ENCODE measurements around the gene RAPGEF3.

Gene RAPGEF3

DNA sequence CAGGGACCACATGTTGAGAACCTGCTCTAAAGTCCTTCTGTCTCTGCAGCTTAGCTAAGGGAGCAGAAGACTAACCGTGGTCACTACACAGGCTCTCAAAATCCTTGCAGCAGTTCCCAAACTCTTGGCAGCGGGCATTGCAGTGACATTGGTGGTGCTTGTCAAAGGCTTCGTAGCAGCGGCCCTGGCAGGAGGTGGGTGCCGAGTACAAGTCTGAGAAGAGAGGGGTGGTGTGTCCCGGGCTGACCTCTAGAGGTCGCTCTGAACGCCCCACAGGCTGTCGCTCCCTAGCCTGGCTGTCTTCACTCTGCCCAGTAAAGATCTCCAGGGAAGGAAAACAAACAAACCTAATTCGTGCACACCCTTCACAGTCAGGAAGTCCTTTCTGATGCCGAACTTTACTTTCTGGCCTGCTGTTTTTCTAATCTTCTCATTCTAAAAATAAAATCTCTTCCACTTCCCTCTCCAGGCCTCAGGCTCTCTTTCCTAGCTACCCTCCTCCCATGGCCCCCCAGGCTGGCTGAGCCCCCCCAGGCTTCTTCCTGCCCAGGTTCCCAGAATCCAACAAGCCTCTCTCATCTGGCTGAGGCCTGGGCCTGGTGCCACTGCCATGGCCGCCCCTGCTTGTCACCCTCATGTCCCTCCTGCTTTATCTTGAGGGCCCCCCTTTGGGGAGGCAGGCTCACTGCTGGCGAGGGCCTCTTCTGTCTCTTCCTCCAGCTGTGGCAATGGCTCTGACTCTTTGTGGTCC is 41.1 kb downstream of the RAPGEF3 start:
- DNase-seq: peak; percentile 53

GRCh38 chr12:47717046-47717442 is 41.6 kb downstream of the RAPGEF3 start:
- no peak for DNase-seq

- DNase-seq: no peak
Observed at GRCh38 chr12:47715877-47716548, 42.7 kb downstream of the RAPGEF3 start.

DNA sequence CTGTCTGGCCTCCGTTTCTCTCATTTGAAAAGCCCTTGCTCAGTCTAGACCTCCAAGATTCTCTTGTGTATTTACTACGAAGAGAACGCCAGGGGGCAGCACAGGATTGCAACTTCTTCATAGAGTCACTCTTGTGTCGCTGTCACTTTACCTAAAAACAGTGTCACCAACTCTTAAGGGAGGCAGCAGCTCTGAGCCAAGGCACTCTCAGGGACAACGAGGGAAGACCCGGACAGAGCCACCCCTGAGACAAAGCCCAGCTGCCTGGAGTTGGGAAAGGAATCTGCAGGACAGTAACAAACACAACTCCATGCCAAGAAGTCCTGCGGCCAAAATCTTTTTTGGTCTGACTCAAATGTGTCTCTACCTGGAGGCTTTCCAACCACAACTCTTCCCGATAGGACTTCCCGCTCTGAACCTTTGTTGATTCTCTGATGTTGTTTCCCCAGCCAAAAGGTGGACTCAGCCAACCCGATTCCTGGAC is 43.2 kb downstream of the RAPGEF3 start:
- peak; percentile 81 for DNase-seq

DNA sequence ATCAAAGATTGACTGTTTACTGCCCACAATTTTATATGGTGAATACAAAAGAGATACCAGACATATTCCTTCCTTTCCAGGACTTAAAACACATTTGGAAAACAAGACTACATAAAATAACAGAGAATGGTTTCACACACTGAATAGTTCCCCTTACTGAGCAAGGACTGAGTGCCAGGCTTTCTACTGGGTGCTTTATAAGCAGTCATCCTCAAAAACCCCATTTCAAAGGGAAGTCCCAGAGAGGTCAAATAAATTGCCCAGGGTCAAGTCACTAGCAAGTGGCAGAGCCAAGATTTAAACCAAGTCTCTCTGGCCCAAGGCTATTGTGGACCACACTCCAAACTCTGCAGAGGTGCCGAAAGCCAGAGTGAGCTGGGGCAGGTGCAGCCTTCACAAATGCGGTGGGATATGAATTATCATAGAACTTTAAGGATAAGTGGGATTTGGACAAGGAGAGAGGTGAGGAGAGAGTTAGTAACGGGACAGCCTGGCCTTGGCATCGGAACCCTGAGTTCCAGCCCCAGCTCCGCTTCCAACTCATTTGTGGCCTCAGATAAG is 43.8 kb downstream of the RAPGEF3 start:
- no peak for DNase-seq

DNA sequence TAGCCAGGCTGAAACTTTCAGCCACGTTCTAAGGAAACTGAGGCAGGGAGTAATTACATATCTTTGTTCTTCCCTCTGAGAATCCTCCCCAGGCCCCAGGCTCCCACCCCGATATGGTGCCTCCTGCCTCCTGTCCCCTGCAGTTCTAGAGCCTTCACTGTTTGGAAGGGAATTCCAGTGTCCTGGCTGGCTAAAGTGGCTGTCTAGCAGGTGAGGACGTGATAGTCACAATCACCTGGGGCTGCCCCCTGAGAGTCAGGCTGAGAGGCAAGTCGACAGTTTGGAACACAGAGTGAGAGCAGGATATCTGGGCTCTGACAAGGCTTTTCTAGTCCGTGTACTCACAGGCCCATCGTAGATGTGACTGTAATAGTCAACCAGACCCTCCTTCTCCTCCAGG is 46.5 kb downstream of the RAPGEF3 start:
- no peak for DNase-seq

DNA sequence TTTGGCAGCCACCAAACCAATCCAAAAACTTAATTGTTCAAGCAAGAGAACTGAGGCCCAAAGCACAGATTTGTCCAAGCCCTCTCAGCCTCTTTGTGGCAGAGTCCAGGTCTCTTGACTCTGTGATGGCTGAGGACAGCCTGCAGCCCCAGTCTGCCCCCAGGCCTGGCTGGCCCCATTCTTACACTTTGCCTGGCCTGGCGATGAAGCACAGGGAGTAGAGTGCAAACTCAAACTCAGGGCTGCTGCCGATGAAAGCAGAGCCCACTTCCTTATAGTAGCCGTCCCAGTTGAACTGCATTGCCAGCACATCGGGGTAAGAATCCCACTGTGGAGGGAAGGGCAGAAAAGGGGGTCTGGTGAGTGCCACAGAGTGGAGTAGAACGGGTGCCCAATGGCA is 47.2 kb downstream of the RAPGEF3 start:
- DNase-seq: no peak

GRCh38 chr12:47710278-47710677 is 48.4 kb downstream of the RAPGEF3 start:
- no peak for DNase-seq

GRCh38 chr12:47709671-47710070 is 49.0 kb downstream of the RAPGEF3 start:
- DNase-seq: no peak

- peak; percentile 8 for DNase-seq
Observed at GRCh38 chr12:47709237-47709636, 49.4 kb downstream of the RAPGEF3 start.

GRCh38 chr12:47707905-47708543 is 50.7 kb downstream of the RAPGEF3 start:
- peak; percentile 22 for DNase-seq

GRCh38 chr12:47707355-47707754 is 51.3 kb downstream of the RAPGEF3 start:
- no peak for DNase-seq

- DNase-seq: peak; percentile 98
Observed at GRCh38 chr12:47705566-47706425, 52.9 kb downstream of the RAPGEF3 start, which contains the start of gene RPAP3. Gene RPAP3, minus strand, starts transcription at chr12:47706030. Its CDS starts 3,190 bp downstream, at chr12:47702840.

DNA sequence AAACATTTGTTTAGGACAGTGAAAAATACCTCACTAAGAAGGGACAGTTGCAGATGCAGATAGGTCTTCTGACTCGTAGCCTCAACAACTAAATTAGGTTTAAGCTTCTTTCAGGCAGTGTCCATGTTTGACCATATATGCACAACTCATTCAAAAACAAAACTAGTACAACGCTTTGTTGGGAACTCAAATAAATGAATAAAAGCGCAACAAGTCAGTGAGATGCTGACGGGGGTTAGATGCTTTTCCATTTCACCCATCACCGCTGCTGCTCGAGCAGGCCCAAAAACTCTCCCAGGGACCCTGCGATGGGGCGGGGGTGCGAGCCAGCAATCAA is 53.5 kb downstream of the RAPGEF3 start:
- no peak for DNase-seq

- DNase-seq: no peak
Observed at GRCh38 chr12:47704719-47705118, 54.0 kb downstream of the RAPGEF3 start.

- DNase-seq: no peak
Observed at GRCh38 chr12:47700263-47700662, 58.4 kb downstream of the RAPGEF3 start.

DNA sequence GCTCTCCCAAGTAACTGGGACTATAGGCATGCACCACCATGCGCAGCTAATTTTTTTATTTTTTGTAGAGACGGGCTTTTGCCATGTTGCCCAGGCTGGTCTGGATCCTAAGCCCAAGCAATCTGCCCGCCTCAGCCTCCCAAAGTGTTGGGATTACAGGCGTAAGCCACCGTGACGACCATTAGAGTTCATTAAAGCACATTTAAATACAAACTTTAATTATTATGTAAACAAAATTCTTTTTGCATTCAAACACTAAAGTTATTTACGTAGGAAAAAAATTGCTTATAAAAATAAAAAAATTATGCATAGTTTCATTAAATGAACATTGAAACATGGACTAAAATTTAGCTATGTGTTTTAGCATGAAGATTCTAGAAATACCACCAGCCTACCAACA is 60.0 kb downstream of the RAPGEF3 start:
- no peak for DNase-seq

DNA sequence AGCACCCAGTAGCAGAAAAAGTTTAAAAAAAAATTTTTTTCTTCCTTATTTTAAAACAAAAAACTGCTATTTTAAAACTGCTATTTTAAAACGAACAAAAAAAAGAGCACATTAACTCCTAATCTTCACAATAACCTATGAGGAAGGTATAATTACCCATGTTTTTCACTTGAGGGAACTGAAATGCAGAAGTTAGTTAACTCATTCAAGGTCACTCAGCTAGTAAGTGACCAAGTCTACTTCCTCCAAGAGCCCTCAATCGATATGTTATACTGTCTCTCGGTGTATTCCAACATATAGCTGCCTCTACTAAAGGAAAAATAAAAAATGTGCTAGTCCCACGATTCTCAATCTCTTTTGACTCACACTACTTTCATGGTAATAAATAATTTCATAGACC is 60.6 kb downstream of the RAPGEF3 start:
- no peak for DNase-seq

DNA sequence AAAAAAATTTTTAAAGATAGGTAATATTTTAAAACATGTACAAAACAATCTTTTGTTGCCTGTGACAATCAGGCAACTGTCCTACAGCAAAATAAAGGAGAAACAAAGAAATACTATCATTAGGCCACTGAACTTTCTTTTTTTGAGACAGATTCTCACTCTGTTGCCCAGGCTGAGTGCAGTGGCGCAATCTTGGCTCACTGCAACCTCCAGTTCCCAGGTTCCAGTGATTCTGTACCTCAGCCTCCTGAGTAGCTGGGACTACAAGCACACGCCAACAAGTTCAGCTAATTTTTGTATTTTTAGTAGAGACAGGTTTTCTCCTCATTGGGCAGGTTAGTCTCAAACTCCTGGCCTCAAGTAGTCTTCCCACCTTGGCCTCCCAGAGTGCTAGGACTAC is 69.5 kb downstream of the RAPGEF3 start:
- DNase-seq: no peak

DNA sequence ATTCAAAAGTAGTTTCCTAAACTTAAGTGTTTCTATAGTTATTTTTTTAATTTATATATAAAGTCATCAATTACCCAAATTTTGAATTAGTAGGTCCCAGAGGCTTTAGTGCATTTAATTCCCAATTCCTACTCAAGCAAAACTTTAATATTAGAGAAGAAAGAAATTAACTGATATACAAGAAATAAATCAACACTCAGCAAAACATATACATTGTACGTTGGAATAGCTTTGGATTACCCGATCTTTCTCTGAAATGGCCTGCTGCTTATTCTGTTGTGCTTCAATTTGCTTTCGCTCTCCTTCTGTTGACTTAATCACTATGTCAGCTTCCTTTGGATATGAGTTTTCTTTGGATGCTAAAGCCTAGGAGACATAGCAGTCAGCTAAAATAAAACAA is 71.0 kb downstream of the RAPGEF3 start:
- no peak for DNase-seq

GRCh38 chr12:47686645-47687240 is 71.9 kb downstream of the RAPGEF3 start:
- peak; percentile 33 for DNase-seq

All from activated CD4-positive, alpha-beta T cell treated with anti-CD3 and anti-CD28 coated beads, Interleukin-10, Interleukin-2, amounts not matched to agents 100 ng/mL and 50 ng/mL, durations not matched to agents 16 hours and 8 hours (primary cell).